GM10248 (cell line): ENCODE measurements around the gene GLRA1.

Experiments
- CTCF ChIA-PET: fragments of 300-600 bp; sonication (Branson Sonifier 250); formaldehyde crosslinking; extraction: SDS; loops from one replicate; lab custom pipeline; 2021; ENCODE audit warnings: antibody characterized with exemption; lab: Yijun Ruan, JAX
- POLR2A ChIA-PET: fragments of 350-650 bp; sonication (Branson Sonifier 250); formaldehyde crosslinking; extraction: SDS; loops from one replicate; lab custom pipeline; 2020; ENCODE audit warnings: antibody characterized with exemption; lab: Yijun Ruan, JAX
- DNase-seq: peaks from one replicate; pipeline ENCODE4 v3.0.0; 2012; ENCODE audit errors: extremely low spot score
- TF ChIP-seq, protein P1 (sequence below): IDR thresholded peaks from 2 replicates; pipeline ENCODE4 v1.5.1; 2012; ENCODE audit warnings: mild to moderate bottlenecking, low read depth; ENCODE audit errors: extremely low read depth, missing control alignments, control extremely low read depth

Gene GLRA1

DNA sequence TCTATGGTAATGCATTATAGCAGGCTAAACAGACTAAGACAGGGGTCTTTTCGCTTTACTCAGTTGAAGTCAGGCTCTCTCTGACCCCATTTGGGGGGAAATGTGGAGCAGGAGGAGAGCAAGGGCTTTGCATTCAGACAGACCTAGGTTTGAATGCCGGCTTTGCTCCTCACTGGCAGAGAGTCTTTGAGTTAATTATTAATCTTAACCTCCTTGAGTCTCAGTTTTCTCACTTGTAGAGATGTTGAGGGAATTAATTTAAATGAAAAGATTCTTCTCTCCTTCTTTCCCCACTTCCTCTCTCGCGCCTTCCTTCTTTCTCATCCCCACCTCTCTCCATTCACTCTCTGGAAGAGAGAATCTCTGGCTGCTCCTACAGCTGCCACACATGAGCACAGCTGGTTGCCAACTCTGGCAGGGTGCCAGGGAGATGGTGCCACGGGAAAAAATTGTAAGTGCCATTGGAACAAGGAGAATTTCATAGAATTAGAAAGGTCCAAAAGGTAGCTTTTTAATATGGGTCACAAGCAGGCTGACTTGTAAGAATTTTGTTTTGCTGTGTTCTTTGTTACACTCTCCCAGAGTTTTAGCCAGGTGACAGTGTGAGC, 25.2 kb upstream of the GLRA1 start:
- POLR2A ChIA-PET: no interaction called here
- TF ChIP-seq, protein P1, sequence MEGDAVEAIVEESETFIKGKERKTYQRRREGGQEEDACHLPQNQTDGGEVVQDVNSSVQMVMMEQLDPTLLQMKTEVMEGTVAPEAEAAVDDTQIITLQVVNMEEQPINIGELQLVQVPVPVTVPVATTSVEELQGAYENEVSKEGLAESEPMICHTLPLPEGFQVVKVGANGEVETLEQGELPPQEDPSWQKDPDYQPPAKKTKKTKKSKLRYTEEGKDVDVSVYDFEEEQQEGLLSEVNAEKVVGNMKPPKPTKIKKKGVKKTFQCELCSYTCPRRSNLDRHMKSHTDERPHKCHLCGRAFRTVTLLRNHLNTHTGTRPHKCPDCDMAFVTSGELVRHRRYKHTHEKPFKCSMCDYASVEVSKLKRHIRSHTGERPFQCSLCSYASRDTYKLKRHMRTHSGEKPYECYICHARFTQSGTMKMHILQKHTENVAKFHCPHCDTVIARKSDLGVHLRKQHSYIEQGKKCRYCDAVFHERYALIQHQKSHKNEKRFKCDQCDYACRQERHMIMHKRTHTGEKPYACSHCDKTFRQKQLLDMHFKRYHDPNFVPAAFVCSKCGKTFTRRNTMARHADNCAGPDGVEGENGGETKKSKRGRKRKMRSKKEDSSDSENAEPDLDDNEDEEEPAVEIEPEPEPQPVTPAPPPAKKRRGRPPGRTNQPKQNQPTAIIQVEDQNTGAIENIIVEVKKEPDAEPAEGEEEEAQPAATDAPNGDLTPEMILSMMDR: no peak
- no peak for DNase-seq
- CTCF ChIA-PET: interaction anchor here (0.8 kb wide), 1 partner anchor 35 kb away, joined by 3 read pairs; no protein-coding TSS in a partner anchor

DNA sequence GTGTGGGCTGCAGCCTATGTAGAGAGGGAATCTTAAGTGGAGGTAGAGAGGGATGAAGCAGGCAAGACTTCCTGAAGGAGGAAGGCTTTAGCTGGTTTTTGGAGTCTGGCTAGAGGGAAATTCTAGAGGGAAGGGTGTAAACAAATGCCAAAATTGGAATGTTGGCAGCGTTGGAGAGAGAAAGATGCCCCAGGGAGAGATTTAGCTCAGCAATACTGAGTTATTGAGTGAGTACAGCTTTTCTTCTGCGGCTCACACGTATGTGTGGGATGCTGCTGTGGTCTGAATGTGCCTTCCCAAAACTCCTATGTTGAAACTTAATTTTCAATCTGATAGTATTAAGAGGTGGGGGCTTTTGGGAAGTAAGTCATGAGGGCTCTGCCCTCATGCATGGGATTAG, 24.5 kb upstream of the GLRA1 start:
- TF ChIP-seq, protein P1: no peak
- ChIA-PET POLR2A (no interaction called here), CTCF (no interaction called here)
- DNase-seq: no peak

GRCh38 chr5:151947931-151948608, 23.4 kb upstream of the GLRA1 start:
- ChIA-PET CTCF (no interaction called here), POLR2A (no interaction called here)
- TF ChIP-seq, protein P1: no peak
- DNase-seq: no peak

DNA sequence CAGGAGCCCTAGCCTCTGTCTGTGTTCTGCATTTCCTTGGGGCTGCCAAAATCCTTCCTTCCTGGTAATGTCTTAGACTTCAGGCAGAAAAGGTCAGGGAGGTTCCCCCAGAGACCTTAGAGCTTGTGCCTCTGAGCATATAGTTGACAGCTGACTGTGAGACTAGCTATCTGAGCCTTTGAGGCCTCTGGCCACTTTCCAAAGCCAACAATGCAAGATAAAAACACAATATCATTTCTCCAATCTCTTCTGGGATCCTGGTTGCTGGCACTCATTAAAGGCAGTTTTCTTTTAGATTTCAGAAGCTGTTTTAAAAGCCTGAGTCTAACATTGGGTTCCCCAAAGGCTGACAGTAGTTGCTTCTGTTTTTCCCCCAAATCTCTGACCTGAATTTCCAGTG, 13.2 kb upstream of the GLRA1 start:
- no peak for DNase-seq
- TF ChIP-seq, protein P1: no peak
- ChIA-PET POLR2A (no interaction called here), CTCF (interaction anchor here (0.9 to 1.8 kb wide), 4 partner anchors 19 to 113 kb away, joined by 3 to 5 read pairs (median 4); no protein-coding TSS in a partner anchor)

GRCh38 chr5:151935135-151935695, 10.6 kb upstream of the GLRA1 start:
- no peak for DNase-seq
- TF ChIP-seq, protein P1: no peak
- ChIA-PET CTCF (no interaction called here), POLR2A (no interaction called here)

DNA sequence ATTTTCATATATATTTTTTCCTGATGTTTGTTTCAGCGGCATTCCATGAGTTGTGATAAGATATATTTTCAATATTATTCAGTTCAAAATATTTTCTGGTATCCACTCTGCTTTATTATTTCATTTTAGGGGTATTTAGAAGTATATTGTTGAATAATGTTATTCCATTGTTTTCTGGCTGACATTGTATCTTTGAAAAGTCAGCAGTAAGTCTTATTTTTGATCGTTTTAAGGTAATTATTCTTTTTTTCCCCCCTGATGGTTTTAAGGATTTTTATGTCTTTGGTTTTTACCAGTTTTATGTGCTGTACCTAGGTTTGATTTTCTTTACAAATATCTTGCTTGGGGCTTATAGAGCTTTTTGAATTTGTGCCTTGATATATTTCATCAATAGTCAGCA, 6.6 kb upstream of the GLRA1 start:
- TF ChIP-seq, protein P1: no peak
- ChIA-PET POLR2A (no interaction called here), CTCF (no interaction called here)
- no peak for DNase-seq
